ENCODE data around the gene HLA-B.
"Not testable (repeated sequence)": the region's sequence is repeated elsewhere in the genome, so short reads cannot be mapped to it uniquely, and the experiment has no call there.

Gene HLA-B

GRCh38 chr6:31383149-31383548 is 26.2 kb upstream of the HLA-B start:
- no peak for DNase-seq (ENCODE audit: low read depth)

GRCh38 chr6:31381666-31382065 is 24.7 kb upstream of the HLA-B start:
- DNase-seq (ENCODE audit: low read depth): no peak

DNA sequence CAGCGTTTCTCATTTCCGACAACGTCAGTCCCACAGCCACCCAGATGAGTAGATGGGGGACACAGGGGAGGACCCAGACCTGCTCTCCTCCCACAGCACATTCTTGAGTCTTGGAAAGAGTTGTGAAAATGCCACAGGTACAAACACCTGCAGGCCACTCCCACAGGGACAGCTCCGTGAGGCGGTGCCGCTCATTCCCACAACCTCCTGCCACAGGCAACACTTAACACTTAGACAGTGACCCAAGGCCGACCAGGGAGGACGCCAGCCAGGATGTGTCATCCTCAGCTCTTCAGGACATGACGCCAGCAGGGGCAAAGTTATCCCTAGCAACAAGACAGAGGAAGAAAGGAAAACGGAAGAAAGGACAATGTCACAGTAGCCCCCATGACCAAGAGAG is 22.9 kb upstream of the HLA-B start:
- no peak for DNase-seq (ENCODE audit: low read depth)

DNA sequence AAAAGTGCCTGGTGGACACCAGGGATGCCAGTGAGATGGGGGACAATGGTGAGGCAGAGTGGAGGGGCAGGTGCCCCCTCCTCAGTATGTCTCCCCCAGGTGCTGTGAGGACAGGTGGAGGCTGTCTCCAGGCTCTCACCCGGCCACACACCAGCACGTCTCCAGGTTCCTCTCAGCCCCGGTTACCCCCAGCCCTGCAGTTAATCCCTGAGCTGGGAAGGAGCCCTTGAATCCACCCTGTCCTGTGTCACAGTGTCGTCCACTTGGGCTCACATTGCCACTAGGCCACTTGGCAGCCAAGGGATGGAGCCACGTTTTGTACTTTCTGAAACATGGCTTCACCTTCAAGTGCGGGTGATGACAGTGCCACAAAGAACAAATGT is 21.7 kb upstream of the HLA-B start:
- DNase-seq (ENCODE audit: low read depth): no peak

DNA sequence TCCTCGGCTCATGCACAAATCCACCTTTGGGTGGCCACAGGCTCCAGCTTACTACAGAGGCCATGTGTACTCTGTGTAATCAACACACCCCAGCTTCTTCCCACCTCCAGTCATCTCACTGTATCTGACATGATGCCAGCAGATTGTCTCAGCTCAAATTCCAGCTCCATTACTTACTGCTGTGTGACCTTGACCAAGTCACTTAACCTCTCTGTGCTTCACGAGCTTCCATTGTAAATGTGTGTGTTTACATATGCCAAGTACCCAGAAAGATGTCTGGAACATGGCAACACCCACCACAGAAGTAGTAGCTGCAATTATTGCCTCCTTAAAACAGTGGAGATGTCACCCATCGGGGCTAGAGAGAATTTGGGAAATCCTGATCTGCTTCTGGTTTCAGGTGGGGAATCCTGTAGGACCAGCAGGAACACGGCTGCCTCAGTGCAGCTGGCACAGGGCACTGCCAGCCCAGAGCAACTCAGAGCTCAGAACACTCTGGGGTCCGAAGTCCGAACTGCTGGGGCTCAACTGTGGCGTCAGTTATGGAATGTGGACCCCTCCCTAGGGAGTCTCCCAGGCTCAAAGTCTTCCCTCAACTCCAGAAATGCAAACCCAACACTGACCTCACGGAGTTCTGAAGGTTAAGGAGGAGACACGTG is 21.2 kb upstream of the HLA-B start:
- DNase-seq (ENCODE audit: low read depth): no peak

DNA sequence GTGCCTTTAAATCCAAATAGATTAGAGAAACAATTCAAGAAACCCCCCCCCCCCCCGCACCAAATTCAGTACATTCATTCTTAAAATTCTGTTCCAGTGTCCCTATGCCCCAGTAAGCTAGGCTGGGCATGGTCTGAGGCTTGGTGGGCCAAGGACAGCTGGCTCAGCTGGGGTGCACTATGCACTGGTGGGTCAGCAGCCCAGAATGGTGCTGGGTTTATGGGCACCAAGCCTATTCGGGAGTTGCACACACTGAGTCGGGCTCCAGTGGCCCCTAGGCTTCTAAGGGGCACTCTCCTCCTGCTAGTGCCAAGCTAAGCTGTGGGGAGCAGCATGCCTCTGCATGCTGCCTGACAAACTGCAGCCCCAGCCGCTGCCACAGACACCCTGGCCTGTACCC is 20.1 kb upstream of the HLA-B start:
- no peak for DNase-seq (ENCODE audit: low read depth)

DNA sequence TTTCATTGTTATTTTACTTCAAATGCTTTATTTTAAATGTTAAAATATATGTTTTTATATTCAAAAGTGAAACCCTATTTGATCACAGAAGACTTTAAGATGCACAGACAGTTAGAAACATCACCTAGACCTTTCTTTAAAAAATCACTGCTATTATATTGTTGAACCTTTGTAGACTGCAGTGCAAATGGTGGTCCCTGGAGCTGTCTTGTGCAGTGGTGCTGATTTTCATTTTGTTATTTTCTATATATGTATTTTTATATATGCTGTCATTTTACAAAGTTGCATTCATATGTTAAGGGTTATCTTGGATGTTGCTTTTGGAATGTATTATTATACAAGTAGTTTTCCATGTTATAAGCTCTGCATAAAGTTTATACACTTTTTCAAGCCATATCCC is 18.7 kb upstream of the HLA-B start:
- DNase-seq (ENCODE audit: low read depth): no peak

DNA sequence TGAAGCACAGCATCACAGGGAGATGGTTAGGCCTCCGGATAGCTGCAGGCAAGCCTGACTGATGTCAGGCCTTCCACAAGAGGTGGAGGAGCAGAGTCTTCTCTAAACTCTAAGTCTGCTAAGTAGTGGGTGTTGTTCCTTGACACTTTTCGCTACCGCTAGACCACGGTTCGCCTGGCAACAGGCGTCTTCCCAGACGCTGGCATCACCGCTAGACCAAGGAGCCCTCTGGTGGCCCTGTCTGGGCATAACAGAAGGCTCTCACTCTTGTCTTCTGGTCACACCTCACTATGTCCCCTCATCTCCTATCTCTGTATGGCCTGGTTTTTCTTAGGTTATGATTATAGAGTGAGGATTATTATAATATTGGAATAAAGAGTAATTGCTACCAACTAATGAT is 17.1 kb upstream of the HLA-B start:
- not testable (repeated sequence) for DNase-seq (ENCODE audit: low read depth)

DNA sequence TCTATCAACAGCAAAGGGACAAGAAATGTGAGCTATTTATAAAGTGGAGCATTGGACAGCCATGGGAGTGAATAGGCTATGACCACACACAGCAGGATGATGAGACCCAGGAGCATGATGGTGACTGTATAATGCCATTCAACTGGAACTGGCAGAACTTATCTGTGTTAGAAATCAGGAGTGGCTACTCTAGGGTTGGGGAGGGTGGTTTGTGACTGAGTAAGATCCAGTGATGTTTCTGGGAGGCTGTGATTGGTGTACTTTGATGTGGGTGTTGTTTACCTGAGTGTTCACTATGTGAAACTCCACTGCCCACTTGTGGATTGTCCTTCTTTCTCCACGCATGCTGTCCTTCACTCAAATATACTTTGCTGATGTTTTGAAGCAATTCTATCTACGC is 11.5 kb upstream of the HLA-B start:
- no peak for DNase-seq (ENCODE audit: low read depth)

DNA sequence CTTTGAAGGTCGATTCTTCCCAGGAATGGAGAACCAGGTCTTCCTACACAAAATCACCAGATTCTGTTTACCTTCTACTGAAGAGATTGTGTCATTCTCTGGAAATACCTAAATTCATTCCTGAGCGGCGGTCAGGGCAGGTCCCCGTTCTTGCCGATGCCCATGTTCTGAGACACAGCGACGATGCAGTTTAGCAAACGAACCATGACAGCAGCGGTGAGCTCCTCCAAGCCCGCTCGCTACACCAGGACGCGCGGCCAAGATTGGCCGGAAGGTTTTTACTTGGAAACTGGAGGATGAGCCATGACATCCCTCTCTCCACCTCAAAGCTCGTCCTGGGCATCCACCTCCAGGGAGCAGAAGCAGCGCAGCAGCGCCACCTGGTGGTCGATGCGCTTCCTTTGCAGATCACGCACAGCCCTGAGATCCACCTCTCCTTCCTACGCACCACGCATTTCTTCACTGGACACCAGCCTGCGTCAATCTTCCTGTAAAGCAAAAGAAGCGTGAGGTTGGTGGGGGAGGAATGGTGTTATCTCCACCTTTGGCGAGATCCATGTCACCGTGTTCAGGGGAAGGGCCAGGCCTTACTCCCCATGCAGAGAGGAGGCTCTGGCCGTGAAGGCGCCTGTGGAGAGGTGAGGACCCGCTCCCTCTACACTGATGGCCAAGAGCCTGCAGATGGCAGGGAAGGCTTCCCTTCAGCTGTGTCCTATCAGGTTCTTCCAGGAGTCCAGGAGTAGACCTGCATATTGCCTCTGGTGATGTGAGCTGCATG is 9.9 kb upstream of the HLA-B start:
- DNase-seq (ENCODE audit: low read depth): peak; percentile 75

DNA sequence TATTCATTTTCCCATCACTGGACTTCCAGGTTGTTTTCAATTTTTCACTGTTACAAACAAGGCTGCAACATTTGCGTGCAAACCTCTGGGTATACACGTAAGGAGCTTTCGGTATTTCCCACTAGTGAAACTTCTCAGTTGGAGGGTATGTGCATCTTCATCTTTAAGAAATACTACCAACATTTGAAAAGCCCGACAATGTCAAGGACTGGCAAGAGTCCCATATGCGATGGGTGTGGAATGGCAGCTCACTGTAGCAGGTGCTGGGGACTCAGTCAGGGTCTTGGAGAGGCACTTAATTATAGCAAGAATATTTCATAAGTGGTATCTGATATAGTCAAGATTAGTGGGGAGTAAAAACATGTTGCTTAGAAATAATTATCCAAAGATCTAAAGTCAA is 8.9 kb upstream of the HLA-B start:
- DNase-seq (ENCODE audit: low read depth): no peak

GRCh38 chr6:31363811-31364210 is 6.8 kb upstream of the HLA-B start:
- DNase-seq (ENCODE audit: low read depth): no peak

DNA sequence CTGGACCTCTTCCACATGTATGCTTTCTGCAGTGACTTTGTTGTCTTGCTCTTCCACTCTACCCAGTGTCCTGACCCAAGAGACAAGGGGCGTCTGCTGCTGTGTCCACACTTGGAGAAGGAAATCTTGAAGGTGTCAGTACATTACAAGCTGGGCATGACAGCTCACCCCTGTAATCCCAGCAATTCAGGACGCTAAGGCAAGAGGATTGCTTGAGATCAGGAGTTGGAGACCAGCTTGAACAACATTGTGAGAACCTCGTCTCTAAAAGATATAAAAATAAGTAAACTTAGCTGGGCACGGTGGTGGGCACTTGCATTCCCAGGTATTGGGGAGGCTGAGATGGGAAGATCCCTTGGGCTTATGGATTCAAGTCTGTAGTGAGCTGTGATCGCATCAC is 5.8 kb upstream of the HLA-B start:
- no peak for DNase-seq (ENCODE audit: low read depth)

DNA sequence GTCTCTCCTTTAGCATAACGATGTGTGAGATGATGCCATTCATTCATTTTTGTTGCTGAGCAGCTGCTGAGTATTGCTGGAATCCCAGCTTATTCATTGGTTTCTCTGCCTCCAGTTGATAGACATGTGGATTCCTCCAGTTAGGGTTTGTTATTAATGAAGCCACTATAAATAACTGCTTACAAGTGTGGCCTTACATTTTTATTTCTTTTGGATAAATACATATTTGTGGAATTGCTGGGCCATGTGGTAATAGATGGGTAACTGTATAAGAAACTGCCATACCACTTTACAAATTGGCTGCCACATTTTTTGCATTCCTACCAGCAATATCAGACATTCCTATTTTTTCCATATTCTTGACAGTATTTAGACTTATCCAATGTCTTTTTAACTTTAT is 2.6 kb upstream of the HLA-B start:
- DNase-seq (ENCODE audit: low read depth): no peak

DNA sequence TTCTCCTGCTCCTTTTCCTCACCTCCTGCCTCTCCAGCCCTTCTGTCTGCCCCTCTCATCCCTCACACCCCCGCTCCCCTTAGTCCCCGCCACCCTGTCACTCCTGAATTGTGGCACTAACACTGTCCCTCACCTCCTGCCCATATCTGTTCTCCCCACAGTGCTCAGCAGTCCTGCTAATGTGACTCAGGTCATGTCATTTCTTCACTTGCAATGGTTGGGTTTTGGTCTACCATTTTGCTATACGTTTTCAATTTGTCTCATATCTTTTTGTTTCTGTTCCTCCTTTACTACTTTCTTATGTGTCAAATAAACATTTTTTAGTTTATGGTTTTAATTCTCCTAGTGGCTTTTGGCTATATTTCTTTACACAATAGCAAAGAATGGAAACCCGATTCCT is 1.3 kb upstream of the HLA-B start:
- DNase-seq (ENCODE audit: low read depth): no peak

DNA sequence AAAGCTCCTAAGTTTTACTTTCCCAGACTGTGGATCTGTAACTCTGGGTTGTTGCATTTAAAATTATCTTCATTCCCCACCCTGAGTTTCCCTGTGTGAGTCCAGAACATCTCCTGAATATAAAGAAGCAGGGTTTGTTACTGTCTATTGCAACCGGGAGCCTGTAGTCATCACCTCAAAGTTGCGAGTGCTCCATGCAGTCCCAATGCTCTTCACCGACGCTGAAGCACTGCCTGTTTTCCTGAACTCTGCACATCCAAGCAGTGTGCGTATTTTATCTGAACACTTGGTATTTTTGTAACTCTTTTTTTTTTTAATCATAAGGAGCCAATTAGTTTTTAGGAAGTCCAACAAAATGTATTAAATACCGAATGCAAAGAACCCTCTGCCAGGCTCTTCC is 907 bp upstream of the HLA-B start:
- DNase-seq (ENCODE audit: low read depth): no peak

GRCh38 chr6:31356216-31356945 is 598 bp downstream of the HLA-B start:
- no peak for DNase-seq (ENCODE audit: low read depth)

DNA sequence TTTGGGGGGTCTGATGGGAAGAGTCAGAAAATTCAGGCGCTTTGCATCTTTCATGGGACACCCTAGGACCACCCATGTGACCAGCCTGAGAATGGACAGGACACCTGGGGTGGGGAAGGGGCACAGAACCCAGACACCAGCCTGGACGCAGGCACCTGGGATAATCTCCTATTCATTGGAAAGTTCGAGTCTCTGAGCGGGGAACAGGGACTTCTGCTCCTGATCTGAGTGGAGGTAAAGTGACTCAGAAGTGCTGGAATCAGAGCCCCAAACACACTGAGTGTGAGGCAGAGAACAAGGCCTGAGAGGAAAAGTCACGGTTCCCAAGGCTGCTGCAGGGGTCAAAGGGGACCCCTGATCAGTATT is 1.4 kb downstream of the HLA-B start:
- no peak for DNase-seq (ENCODE audit: low read depth)

DNA sequence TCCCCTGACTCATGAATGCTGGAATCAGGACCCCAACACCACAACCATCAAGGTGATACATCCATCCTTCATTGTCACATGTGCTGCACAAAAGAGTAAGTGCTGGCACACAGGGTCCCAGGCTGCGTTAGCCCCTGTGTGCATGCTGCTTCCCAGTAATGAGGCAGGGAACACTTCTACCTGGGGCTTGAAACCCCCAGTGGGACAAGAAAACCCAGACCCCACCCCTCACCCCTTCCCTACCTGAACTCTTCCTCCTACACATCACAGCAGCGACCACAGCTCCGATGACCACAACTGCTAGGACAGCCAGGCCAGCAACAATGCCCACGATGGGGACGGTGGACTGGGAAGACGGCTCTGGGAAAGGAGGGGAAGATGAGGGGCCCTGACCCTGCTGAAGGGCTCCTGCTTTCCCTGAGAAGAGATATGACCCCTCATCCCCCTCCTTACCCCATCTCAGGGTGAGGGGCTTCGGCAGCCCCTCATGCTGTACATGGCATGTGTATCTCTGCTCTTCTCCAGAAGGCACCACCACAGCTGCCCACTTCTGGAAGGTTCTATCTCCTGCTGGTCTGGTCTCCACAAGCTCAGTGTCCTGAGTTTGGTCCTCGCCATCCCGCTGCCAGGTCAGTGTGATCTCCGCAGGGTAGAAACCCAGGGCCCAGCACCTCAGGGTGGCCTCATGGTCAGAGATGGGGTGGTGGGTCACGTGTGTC is 2.0 kb downstream of the HLA-B start:
- DNase-seq (ENCODE audit: low read depth): no peak

- no peak for DNase-seq (ENCODE audit: low read depth)
Measured at GRCh38 chr6:31354158-31354863, 2.7 kb downstream of the HLA-B start.

DNA sequence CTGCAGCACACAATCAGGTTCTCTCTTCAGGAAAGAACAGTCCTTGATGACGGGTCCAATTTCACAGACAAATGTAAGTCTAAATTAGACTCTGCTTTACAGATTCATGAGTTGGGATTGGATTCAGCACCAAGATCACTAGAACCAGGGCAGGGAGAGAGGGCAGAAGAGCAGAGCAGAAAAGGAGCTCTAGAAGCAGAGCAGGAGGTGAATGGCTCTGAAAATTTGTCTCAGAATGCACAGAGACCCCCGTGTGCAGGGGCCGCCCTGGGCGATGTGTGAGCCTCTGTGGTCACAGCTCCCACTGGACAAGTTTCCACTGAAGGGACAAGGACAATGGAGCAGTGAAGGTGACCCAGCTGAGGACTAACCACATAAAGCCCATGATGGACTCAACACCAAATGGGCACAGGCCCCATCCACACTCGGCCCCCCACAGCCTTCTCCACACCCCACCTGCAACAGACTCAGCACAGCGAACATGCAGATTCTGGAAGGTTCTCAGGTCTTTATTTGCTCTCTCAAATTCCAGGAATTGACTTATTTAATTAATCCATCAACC is 3.5 kb downstream of the HLA-B start:
- DNase-seq (ENCODE audit: low read depth): no peak
